Measurements from ENCODE around the gene KRTAP5-4. TPM values are rescaled to one million over a fixed set of nuclear protein-coding genes. Genes with fewer than 3 reads are reported as not detected.
"Not testable (repeated sequence)": the region's sequence is repeated elsewhere in the genome, so short reads cannot be mapped to it uniquely, and the experiment has no call there.

KRTAP5-4 gene
- total and polyA plus RNA-seq, 2 donors, result not detected

DNA sequence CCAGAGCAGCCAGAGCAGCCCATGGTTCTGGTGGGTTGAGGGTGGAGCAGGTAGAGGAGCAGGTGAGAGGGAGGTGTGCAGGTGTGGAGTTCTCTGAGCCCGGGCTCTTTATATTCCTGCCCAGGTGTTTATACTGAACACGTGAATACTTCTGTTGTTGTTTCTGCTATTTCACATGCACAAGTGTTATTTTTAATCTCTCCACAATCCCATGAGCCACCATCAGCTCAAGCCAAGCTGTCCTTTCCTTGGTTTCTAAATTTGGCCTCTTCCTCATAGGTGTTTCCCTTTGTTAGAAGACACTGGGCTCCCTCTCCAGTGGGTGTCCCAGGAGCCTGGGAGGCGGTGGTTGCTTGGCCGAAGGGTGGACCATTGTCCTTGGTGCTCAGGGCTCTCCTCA lies 13.6 kb downstream of the KRTAP5-4 start, which contains the start of gene KRTAP5-3:
KRTAP5-3 (minus strand) TSS at position 101 of the 400 bp plus-strand sequence; CDS start at position 23, 78 bp downstream.
- no peak for DNase-seq (ENCODE audit: extremely low spot score)
- WGBS, result 68% methylated on average over 4 of the region's 4 CpGs
- Histone ChIP-seq H3K36me3 (ENCODE audit: insufficient read depth) (no peaks in the 10 kb centered on the region), H3K4me3 (ENCODE audit: low read depth, low read length) (no peak within 1 kb of the TSS), H3K4me1 (ENCODE audit: insufficient read depth) (no peaks in the 10 kb centered on the region), H3K27ac (ENCODE audit: low read depth) (no peak within 1 kb of the TSS)

- not testable (repeated sequence) for DNase-seq (ENCODE audit: extremely low spot score); H3K4me1 ChIP-seq (ENCODE audit: insufficient read depth); H3K4me3 ChIP-seq (ENCODE audit: low read depth, low read length); H3K27ac ChIP-seq (ENCODE audit: low read depth); H3K36me3 ChIP-seq (ENCODE audit: insufficient read depth)
- 32% methylated on average over 5 of the region's 5 CpGs for WGBS
Observed at GRCh38 chr11:1607901-1608300, 14.0 kb downstream of the KRTAP5-4 start.

DNA sequence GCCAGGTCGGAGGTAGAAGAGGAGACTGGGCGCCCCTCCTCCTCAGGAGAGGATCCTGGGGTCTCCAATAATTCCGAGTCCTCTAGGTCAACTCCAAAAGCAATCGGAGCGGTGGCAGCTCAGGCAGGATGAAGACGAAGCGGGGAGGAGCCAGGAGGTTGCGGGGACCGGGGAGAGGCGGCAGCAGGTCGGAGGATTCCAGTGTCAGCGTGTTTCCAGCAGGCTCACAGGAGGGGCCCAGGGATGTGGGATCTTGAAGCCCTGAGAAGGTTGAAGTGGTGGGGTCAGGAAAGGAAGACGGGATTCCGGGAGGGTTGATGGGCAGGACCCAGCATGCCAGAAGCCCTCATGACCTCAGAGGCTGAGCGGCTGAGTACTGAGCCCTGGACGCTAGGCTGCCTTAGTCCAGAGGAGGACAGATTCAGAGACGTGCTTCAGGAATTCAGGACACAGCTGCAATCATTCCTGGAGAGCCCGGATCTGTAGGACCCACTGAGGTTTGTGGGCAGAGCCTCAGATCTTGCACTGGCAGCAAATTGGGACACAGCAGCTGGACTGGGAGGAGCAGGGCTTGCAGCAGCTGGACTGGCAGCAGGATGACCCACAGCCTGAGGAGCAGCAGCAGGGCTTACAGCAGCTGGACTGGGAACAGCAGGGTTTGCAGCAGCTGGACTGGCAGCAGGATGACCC lies 14.6 kb downstream of the KRTAP5-4 start:
- WGBS, result 26% methylated on average over 18 of the region's 18 CpGs
- DNase-seq (ENCODE audit: extremely low spot score); H3K36me3 ChIP-seq (ENCODE audit: insufficient read depth): not testable (repeated sequence)

DNA sequence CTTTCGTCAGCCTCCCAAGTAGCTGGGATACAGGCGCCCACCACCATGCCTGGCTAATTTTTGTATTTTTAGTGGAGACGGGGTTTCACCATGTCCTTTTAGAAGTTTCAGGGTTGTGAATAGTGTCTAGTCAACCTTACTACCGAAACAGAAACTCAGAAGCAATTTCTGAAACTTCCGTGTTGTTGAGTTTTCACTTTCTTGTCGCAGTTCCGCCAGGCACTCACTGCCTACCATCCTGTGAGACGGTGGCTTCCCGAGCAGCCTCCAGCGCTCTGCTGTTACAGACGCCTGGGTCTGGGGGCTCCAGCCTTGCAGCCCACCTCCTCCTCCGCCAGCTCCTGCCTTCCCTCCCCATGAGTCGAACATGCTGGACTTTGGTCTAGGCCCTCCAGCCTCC lies 16.0 kb downstream of the KRTAP5-4 start:
- 88% methylated on average over 13 of the region's 13 CpGs for WGBS
- DNase-seq (ENCODE audit: extremely low spot score); H3K36me3 ChIP-seq (ENCODE audit: insufficient read depth); H3K27ac ChIP-seq (ENCODE audit: low read depth); H3K4me1 ChIP-seq (ENCODE audit: insufficient read depth); H3K4me3 ChIP-seq (ENCODE audit: low read depth, low read length): not testable (repeated sequence)

More for the DNA sequence above, 14.6 kb downstream of the KRTAP5-4 start:
- not testable (repeated sequence) for H3K27ac ChIP-seq (ENCODE audit: low read depth); H3K4me1 ChIP-seq (ENCODE audit: insufficient read depth); H3K4me3 ChIP-seq (ENCODE audit: low read depth, low read length)

GRCh38 chr11:1604711-1605110 lies 17.2 kb downstream of the KRTAP5-4 start:
- no peak for DNase-seq (ENCODE audit: extremely low spot score)
- H3K4me1 ChIP-seq (ENCODE audit: insufficient read depth), result no peaks in the 10 kb centered on the region
- no peak overlapping the region for H3K4me3 ChIP-seq (ENCODE audit: low read depth, low read length)
- no peaks in the 10 kb centered on the region for H3K36me3 ChIP-seq (ENCODE audit: insufficient read depth)
- whole genome bisulfite sequencing, result 85% methylated on average over 7 of the region's 7 CpGs
- no peak overlapping the region for H3K27ac ChIP-seq (ENCODE audit: low read depth)

GRCh38 chr11:1604181-1604580 lies 17.8 kb downstream of the KRTAP5-4 start:
- Histone ChIP-seq H3K4me1 (ENCODE audit: insufficient read depth) (no peaks in the 10 kb centered on the region), H3K27ac (ENCODE audit: low read depth) (no peak overlapping the region), H3K36me3 (ENCODE audit: insufficient read depth) (no peaks in the 10 kb centered on the region), H3K4me3 (ENCODE audit: low read depth, low read length) (no peak overlapping the region)
- WGBS, result 91% methylated on average over 11 of the region's 11 CpGs
- no peak for DNase-seq (ENCODE audit: extremely low spot score)

- no peak overlapping the region for H3K4me3 ChIP-seq (ENCODE audit: low read depth, low read length)
- H3K4me1 ChIP-seq (ENCODE audit: insufficient read depth), result no peaks in the 10 kb centered on the region
- 86% methylated on average over 1 of the region's 1 CpG for WGBS
- DNase-seq (ENCODE audit: extremely low spot score), result no peak
- no peak overlapping the region for H3K27ac ChIP-seq (ENCODE audit: low read depth)
- H3K36me3 ChIP-seq (ENCODE audit: insufficient read depth), result no peaks in the 10 kb centered on the region
Observed at GRCh38 chr11:1603629-1604028, 18.3 kb downstream of the KRTAP5-4 start.

DNA sequence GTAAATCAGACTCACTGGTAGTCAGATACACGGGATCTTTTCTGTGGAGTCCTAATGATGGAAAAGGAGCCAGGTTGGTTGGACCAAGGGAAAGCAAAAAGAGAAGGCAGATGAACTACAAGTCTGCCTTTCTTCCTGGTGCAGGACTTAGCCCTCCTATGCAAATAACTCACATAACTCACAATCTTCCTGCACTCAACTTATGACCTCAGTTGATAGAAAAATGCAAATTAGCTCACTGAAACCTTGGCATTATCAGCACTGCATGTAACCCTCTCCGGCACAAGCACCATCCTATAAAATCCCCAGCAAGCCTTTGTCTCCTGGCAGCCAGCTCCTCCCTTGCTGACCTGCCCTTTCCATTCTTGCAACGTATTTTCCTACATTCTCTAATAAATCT lies 20.3 kb downstream of the KRTAP5-4 start:
- H3K4me1 ChIP-seq (ENCODE audit: insufficient read depth); H3K36me3 ChIP-seq (ENCODE audit: insufficient read depth); H3K27ac ChIP-seq (ENCODE audit: low read depth); DNase-seq (ENCODE audit: extremely low spot score); H3K4me3 ChIP-seq (ENCODE audit: low read depth, low read length): not testable (repeated sequence)
- 47% methylated on average over 3 of the region's 3 CpGs for WGBS

DNA sequence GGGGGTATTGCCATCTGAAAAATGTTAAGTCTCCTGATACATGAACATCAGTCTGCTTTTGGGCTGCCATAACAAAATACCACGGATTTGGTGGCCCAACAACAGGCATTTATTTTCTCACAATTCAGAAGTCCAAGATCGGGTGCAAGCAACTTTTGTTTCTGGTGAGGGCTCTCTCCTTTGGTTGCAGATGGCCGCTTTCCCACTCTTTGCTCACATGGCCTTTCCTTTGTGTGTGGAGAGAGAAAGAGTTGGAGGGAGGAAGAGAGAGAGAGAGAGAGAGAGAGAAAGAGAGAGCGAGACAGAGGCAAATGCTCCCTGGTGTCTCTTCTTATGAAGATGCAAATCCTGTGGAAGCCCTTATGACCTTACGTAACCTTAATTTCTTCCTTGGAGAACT lies 21.3 kb downstream of the KRTAP5-4 start:
- no peak for DNase-seq (ENCODE audit: extremely low spot score)
- Histone ChIP-seq H3K4me1 (ENCODE audit: insufficient read depth) (no peaks in the 10 kb centered on the region), H3K36me3 (ENCODE audit: insufficient read depth) (no peaks in the 10 kb centered on the region), H3K27ac (ENCODE audit: low read depth) (no peak overlapping the region), H3K4me3 (ENCODE audit: low read depth, low read length) (no peak overlapping the region)
- 74% methylated on average over 5 of the region's 5 CpGs for WGBS

- DNase-seq (ENCODE audit: extremely low spot score), result no peak
- H3K27ac ChIP-seq (ENCODE audit: low read depth), result no peak overlapping the region
- H3K4me3 ChIP-seq (ENCODE audit: low read depth, low read length), result no peak overlapping the region
- no peaks in the 10 kb centered on the region for H3K4me1 ChIP-seq (ENCODE audit: insufficient read depth)
- WGBS, result 61% methylated on average over 6 of the region's 6 CpGs
- H3K36me3 ChIP-seq (ENCODE audit: insufficient read depth), result no peaks in the 10 kb centered on the region
Observed at GRCh38 chr11:1598816-1599215, 23.1 kb downstream of the KRTAP5-4 start.

DNA sequence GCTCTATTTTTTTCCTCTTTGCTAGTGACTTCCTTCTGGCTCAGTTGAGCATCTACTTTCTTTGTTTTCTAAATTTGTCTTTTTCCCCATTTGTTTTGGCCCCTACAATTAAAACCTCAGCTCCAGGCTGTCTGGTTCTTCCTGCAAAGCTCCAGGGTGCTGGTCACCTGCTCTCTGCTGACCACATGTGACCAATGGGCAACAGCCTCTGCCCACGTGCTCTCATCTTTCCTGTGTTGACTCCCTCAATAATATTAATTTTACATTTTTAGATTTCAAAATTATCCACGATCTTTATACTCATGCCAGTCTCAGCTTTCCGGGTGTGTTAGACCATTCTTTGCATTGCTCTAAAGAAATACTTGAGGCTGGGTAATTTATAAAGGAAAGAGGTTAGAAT lies 23.5 kb downstream of the KRTAP5-4 start:
- WGBS, result 75% methylated on average over 3 of the region's 3 CpGs
- H3K36me3 ChIP-seq (ENCODE audit: insufficient read depth); H3K4me3 ChIP-seq (ENCODE audit: low read depth, low read length); DNase-seq (ENCODE audit: extremely low spot score); H3K4me1 ChIP-seq (ENCODE audit: insufficient read depth); H3K27ac ChIP-seq (ENCODE audit: low read depth): not testable (repeated sequence)

GRCh38 chr11:1597994-1598380 lies 24.0 kb downstream of the KRTAP5-4 start, which contains the start of gene KRTAP5-2:
KRTAP5-2 (minus strand) TSS chr11:1598294; CDS start chr11:1598250, 44 bp downstream.
- no peaks in the 10 kb centered on the region for H3K4me1 ChIP-seq (ENCODE audit: insufficient read depth)
- DNase-seq (ENCODE audit: extremely low spot score), result no peak
- no peak within 1 kb of the TSS for H3K27ac ChIP-seq (ENCODE audit: low read depth)
- H3K36me3 ChIP-seq (ENCODE audit: insufficient read depth), result no peaks in the 10 kb centered on the region
- 66% methylated on average over 4 of the region's 4 CpGs for WGBS
- H3K4me3 ChIP-seq (ENCODE audit: low read depth, low read length), result no peak within 1 kb of the TSS

- no peaks in the 10 kb centered on the region for H3K4me1 ChIP-seq (ENCODE audit: insufficient read depth)
- 81% methylated on average over 10 of the region's 10 CpGs for WGBS
- no peak for DNase-seq (ENCODE audit: extremely low spot score)
- no peak overlapping the region for H3K4me3 ChIP-seq (ENCODE audit: low read depth, low read length)
- H3K36me3 ChIP-seq (ENCODE audit: insufficient read depth), result no peaks in the 10 kb centered on the region
- H3K27ac ChIP-seq (ENCODE audit: low read depth), result no peak overlapping the region
Observed at GRCh38 chr11:1597331-1597993, 24.5 kb downstream of the KRTAP5-4 start.

- H3K27ac ChIP-seq (ENCODE audit: low read depth); H3K36me3 ChIP-seq (ENCODE audit: insufficient read depth); H3K4me3 ChIP-seq (ENCODE audit: low read depth, low read length); H3K4me1 ChIP-seq (ENCODE audit: insufficient read depth); DNase-seq (ENCODE audit: extremely low spot score): not testable (repeated sequence)
- WGBS, result 54% methylated on average over 19 of the region's 19 CpGs
Observed at GRCh38 chr11:1596576-1597121, 25.3 kb downstream of the KRTAP5-4 start.
